ENCODE measurements around the gene ZBTB44. TPM values are rescaled to one million over a fixed set of nuclear protein-coding genes. Genes with fewer than 3 reads are reported as not detected.

ZBTB44 gene
- total RNA-seq, 4 donors from 2014 or later = 23.1 to 76.7 (median 33.0) TPM

DNA sequence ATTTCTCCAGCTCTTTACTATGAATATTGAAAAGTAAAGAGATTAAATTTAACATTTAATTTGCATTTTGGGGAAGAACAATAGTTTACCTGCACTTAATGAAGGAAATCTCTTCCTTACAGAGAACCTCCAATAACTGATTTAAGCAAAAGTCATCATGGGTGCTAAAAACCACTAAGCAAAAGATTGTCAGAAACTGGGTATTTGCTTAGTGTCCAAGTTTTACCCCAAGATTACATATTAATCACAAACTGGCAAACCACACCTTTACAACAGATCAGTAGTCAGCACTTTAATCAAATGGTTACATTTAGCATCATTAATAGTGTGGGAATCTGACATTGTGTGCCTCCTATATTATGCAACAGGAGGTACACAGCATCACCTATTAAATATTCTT is 2.7 kb downstream of the ZBTB44 start:
- Histone ChIP-seq H3K27ac (no peak overlapping the region), H3K36me3 (peaks cover 0 to 20% (median 0%) of the 10 kb centered on the region in 3 donors), H3K9me3 (peaks cover 0 to 6% (median 0%) of the 10 kb centered on the region in 3 donors), H3K4me1 (peaks cover 7 to 66% (median 28%) of the 10 kb centered on the region in 3 donors), H3K4me3 (no peak overlapping the region), H3K27me3 (no peaks in the 10 kb centered on the region)
- TF ChIP-seq, protein P1, sequence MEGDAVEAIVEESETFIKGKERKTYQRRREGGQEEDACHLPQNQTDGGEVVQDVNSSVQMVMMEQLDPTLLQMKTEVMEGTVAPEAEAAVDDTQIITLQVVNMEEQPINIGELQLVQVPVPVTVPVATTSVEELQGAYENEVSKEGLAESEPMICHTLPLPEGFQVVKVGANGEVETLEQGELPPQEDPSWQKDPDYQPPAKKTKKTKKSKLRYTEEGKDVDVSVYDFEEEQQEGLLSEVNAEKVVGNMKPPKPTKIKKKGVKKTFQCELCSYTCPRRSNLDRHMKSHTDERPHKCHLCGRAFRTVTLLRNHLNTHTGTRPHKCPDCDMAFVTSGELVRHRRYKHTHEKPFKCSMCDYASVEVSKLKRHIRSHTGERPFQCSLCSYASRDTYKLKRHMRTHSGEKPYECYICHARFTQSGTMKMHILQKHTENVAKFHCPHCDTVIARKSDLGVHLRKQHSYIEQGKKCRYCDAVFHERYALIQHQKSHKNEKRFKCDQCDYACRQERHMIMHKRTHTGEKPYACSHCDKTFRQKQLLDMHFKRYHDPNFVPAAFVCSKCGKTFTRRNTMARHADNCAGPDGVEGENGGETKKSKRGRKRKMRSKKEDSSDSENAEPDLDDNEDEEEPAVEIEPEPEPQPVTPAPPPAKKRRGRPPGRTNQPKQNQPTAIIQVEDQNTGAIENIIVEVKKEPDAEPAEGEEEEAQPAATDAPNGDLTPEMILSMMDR (IDR thresholded peaks at IDR 0.05) = no peak
- no peak for TF ChIP-seq POLR2A (IDR thresholded peaks at IDR 0.05)
- no peak for DNase-seq
- intact Hi-C loops (cut with DNase I) = no loop called here

DNA sequence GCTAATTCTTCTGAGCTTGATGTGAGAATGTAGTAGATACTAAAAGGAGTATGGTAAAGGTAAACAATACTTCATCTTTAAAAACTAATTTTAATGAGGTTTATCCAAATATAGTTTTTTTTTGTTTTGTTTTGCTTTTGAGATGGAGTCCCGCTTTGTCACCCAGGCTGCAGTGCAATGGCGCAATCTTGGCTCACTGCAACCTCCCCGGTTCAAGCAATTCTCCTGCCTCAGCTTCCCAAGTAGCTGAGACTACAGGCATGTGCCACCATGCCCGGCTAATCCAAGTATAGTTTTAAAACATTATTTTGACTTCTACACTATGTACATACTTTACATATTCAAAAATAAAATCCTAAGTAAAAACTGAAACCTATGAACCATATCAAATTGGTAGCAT is 4.1 kb downstream of the ZBTB44 start:
- Histone ChIP-seq H3K36me3 (peaks cover 0 to 20% (median 0%) of the 10 kb centered on the region in 3 donors), H3K9me3 (peaks cover 0 to 6% (median 0%) of the 10 kb centered on the region in 3 donors), H3K27ac (no peak overlapping the region), H3K4me3 (no peak overlapping the region), H3K4me1 (peaks cover 7 to 56% (median 28%) of the 10 kb centered on the region in 3 donors), H3K27me3 (no peaks in the 10 kb centered on the region)
- WGBS, 2 donors = 55 to 76% methylated on average over 4 of the region's 4 CpGs
- intact Hi-C loops (cut with DNase I) = no loop called here
- TF ChIP-seq POLR2A (IDR thresholded peaks at IDR 0.05) = no peak
- TF ChIP-seq, protein P1 (IDR thresholded peaks at IDR 0.05) = no peak
- DNase-seq = no peak

DNA sequence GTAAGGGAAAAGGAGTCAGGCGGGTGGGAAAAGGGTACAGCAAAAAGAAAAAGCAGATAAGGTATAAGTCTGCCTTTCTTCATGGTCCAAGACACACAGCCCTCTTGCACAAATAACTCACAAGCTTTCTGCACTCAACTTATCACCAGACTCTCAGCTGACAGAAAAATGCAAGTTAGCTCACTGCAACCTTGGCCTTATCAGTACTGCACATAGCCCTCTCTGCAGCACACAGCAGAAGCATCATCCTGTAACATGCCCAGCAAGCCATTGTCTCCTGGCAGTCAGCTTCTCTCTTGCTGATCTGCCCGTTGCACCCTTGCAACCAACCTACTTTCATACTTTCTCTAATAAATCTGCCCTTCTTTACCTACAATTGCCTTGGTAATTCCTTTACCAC is 5.8 kb downstream of the ZBTB44 start:
- no peaks in the 10 kb centered on the region for H3K27me3 ChIP-seq
- intact Hi-C loops (cut with DNase I) = no loop called here
- H3K27ac ChIP-seq = no peak overlapping the region
- peaks cover 7 to 51% (median 28%) of the 10 kb centered on the region in 3 donors for H3K4me1 ChIP-seq
- no peak for TF ChIP-seq POLR2A (IDR thresholded peaks at IDR 0.05)
- H3K4me3 ChIP-seq = no peak overlapping the region
- DNase-seq = no peak
- WGBS, 2 donors = 83 to 85% methylated on average over 2 of the region's 2 CpGs
- H3K9me3 ChIP-seq = peaks cover 0 to 11% (median 0%) of the 10 kb centered on the region in 3 donors
- peaks cover 0 to 20% (median 0%) of the 10 kb centered on the region in 3 donors for H3K36me3 ChIP-seq

DNA sequence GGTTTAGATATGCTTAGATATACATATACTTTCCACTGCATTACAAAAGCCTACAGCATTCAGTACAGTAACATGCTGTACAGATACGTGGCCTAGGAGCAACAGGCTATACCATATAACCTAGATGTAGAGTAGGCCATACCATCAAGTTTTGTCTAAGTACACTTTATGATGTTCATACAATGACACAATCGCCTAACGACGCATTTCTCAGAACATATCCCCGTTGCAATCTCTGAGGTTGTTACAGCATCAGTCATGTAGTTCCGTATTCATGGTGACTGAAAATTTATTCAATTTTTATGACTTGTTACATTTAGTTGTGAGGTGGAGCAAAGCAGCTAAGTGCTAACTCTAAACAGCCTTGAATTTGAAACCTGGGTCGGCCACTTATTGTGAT is 6.7 kb downstream of the ZBTB44 start:
- no peaks in the 10 kb centered on the region for H3K27me3 ChIP-seq
- TF ChIP-seq, protein P1 (IDR thresholded peaks at IDR 0.05) = no peak
- TF ChIP-seq POLR2A (IDR thresholded peaks at IDR 0.05) = no peak
- H3K4me1 ChIP-seq = peaks cover 7 to 49% (median 28%) of the 10 kb centered on the region in 3 donors
- H3K9me3 ChIP-seq = peaks cover 0 to 11% (median 0%) of the 10 kb centered on the region in 3 donors
- WGBS, 2 donors = 88% methylated on average over 7 of the region's 7 CpGs
- H3K27ac ChIP-seq = no peak overlapping the region
- no peak overlapping the region for H3K4me3 ChIP-seq
- intact Hi-C loops (cut with DNase I) = no loop called here
- DNase-seq = no peak
- peaks cover 0 to 20% (median 0%) of the 10 kb centered on the region in 3 donors for H3K36me3 ChIP-seq

DNA sequence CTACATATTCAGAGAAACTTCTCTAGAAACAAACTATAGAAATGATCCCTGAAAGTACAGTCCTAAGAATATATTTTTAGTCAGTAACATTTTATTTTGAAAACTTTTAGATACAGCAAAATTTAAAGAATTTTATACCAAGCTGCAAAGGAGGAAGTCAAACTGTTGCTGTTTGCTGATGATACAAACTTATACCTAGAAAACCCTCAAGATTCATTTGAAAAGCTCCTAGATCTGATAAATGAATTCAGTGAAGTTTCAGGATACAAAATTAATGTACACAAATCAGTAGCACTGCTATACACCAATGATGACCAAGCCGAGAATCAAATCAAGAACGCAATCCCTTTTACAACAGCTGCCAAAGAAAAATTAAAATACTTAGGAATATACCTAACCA is 10.1 kb downstream of the ZBTB44 start:
- intact Hi-C loops (cut with DNase I) = no loop called here
- H3K27ac ChIP-seq = no peak overlapping the region
- peaks cover 0 to 29% (median 0%) of the 10 kb centered on the region in 3 donors for H3K36me3 ChIP-seq
- WGBS, 2 donors = 89 to 97% methylated on average over 2 of the region's 2 CpGs
- H3K9me3 ChIP-seq = peaks cover 0 to 11% (median 0%) of the 10 kb centered on the region in 3 donors
- no peak for DNase-seq
- no peak for TF ChIP-seq POLR2A (IDR thresholded peaks at IDR 0.05)
- TF ChIP-seq, protein P1 (IDR thresholded peaks at IDR 0.05) = no peak
- H3K27me3 ChIP-seq = no peaks in the 10 kb centered on the region
- H3K4me3 ChIP-seq = no peak overlapping the region
- H3K4me1 ChIP-seq = peaks cover 0 to 30% (median 0%) of the 10 kb centered on the region in 3 donors

DNA sequence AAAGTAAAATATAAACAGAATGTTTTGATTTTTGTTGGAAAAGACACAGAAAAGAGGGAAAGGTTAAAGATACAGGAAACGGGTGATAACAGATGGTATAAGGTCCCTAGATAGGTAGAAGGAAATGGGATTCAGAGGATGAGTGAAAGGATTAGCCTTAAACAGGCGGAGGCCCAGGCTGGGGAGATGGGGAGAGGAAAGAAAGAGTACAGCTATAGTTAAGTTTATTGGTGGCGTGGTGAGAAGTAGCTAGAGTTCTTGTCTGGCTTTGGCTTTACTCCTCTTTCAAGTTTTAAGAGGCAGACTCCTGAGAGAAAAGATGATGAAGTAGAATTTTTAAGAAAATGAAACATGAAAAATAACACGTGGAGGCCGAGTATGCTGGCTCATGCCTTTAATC is 13.7 kb downstream of the ZBTB44 start:
- intact Hi-C loops (cut with DNase I) = no loop called here
- peaks cover 0 to 21% (median 0%) of the 10 kb centered on the region in 3 donors for H3K4me1 ChIP-seq
- TF ChIP-seq POLR2A (IDR thresholded peaks at IDR 0.05) = no peak
- TF ChIP-seq, protein P1 (IDR thresholded peaks at IDR 0.05) = no peak
- DNase-seq = no peak
- no peak overlapping the region for H3K27ac ChIP-seq
- H3K9me3 ChIP-seq = peaks cover 0 to 5% (median 0%) of the 10 kb centered on the region in 3 donors
- no peaks in the 10 kb centered on the region for H3K27me3 ChIP-seq
- 68 to 79% methylated on average over 5 of the region's 5 CpGs for WGBS, 2 donors
- peaks cover 0 to 18% (median 0%) of the 10 kb centered on the region in 3 donors for H3K36me3 ChIP-seq
- H3K4me3 ChIP-seq = no peak overlapping the region

Data from esophagus squamous epithelium (tissue), 5 donors.